OCI-LY7 (cell line): ENCODE data around the gene FAM169A. TPM values are rescaled to one million over a fixed set of nuclear protein-coding genes. Genes with fewer than 3 reads are reported as not detected.
A peak's percentile ranks its signal among the peaks of the same experiment; 100 is the strongest.

ENCODE experiments used
- BruUV-seq: library from RNA; stranded (reverse); fragments of 400-500 nt; replicated peaks from 2 replicates; lab custom pipeline; 2021; lab: Mats Ljungman, UMichigan
- CTCF ChIA-PET: fragments of 300-600 bp; sonication (Branson Sonifier 250); formaldehyde crosslinking; loops from one replicate; lab custom pipeline; 2022; ENCODE audit warnings: antibody characterized with exemption; ENCODE audit not compliant: unreplicated experiment; lab: Charles Lee
- POLR2A ChIA-PET: fragments of 300-600 bp; sonication (Branson Sonifier 250); formaldehyde crosslinking; loops from one replicate; lab custom pipeline; 2022; ENCODE audit warnings: antibody characterized with exemption; lab: Charles Lee
- DNase-seq: peaks from one replicate; pipeline ENCODE4 v3.0.0-alpha.2; 2015; ENCODE audit warnings: low spot score
- H2AFZ ChIP-seq: fragments of 200-600 bp; sonication (generic), shearing (Covaris generic); 2 replicates; pipeline ENCODE4 v1.6.1; 2014; ENCODE audit warnings: mild to moderate bottlenecking, antibody characterized with exemption, low read length, moderate library complexity
- H3K27ac ChIP-seq: fragments of 200-600 bp; sonication (generic); 2 replicates; pipeline ENCODE4 v1.5.1; 2014; ENCODE audit warnings: mixed run types, low read depth, mild to moderate bottlenecking, moderate library complexity, low read length, inconsistent platforms; ENCODE audit not compliant: poor library complexity, severe bottlenecking
- H3K36me3 ChIP-seq: fragments of 200-600 bp; sonication (generic); 2 replicates; pipeline ENCODE4 v1.6.1; 2014; ENCODE audit warnings: mild to moderate bottlenecking, antibody characterized with exemption, low read length, moderate library complexity, mixed read lengths; ENCODE audit not compliant: insufficient read depth
- H3K4me1 ChIP-seq: fragments of 200-600 bp; sonication (generic); 2 replicates; pipeline ENCODE4 v1.5.1; 2014; ENCODE audit warnings: mild to moderate bottlenecking, low read length; ENCODE audit not compliant: insufficient read depth, poor library complexity, severe bottlenecking
- H3K4me2 ChIP-seq: fragments of 200-600 bp; sonication (generic); 2 replicates; pipeline ENCODE4 v1.6.1; 2014; ENCODE audit warnings: mild to moderate bottlenecking, low read length
- H3K4me3 ChIP-seq: fragments of 200-600 bp; sonication (generic); 2 replicates; pipeline ENCODE4 v1.5.1; 2014; ENCODE audit warnings: mild to moderate bottlenecking, low read depth, low read length; ENCODE audit not compliant: poor library complexity, severe bottlenecking
- H3K79me2 ChIP-seq: fragments of 200-600 bp; sonication (generic); 2 replicates; pipeline ENCODE4 v1.6.1; 2016; ENCODE audit warnings: low read depth, mild to moderate bottlenecking, low read length, moderate library complexity, mixed read lengths; ENCODE audit not compliant: insufficient read depth
- H3K9me2 ChIP-seq: fragments of 200-600 bp; sonication (generic); 2 replicates; pipeline ENCODE4 v1.6.1; 2016; ENCODE audit warnings: mild to moderate bottlenecking, low read length, mixed read lengths; ENCODE audit not compliant: insufficient read depth
- H3K9me3 ChIP-seq: fragments of 200-600 bp; sonication (generic); 2 replicates; pipeline ENCODE4 v1.6.1; 2014; ENCODE audit warnings: mild to moderate bottlenecking, mixed run types, low read length, mixed read lengths
- H4K20me1 ChIP-seq: fragments of 200-600 bp; sonication (generic); 2 replicates; pipeline ENCODE4 v1.6.1; 2014; ENCODE audit warnings: mild to moderate bottlenecking, antibody characterized with exemption, low read length, moderate library complexity, mixed read lengths; ENCODE audit not compliant: insufficient read depth
- CTCF ChIP-seq: fragments of 200-600 bp; sonication (generic); conservative IDR thresholded peaks from 2 replicates; pipeline ENCODE4 v1.5.1; 2014; ENCODE audit warnings: mild to moderate bottlenecking, antibody characterized with exemption, low read length, moderate library complexity, mixed read lengths
- EZH2phosphoT487 ChIP-seq: fragments of 200-600 bp; sonication (generic); IDR thresholded peaks from 2 replicates; pipeline ENCODE4 v1.6.1; 2018; ENCODE audit warnings: low read depth, borderline replicate concordance, mild to moderate bottlenecking, mixed run types, antibody characterized with exemption, low read length, moderate library complexity, mixed read lengths
- intact Hi-C: fragments of 100-400 bp; cut with micrococcal nuclease; formaldehyde crosslinking; loops from one replicate; pipeline ENCODE4 v1.10.0; 2022; ENCODE audit not compliant: unreplicated experiment
- total RNA-seq, 2 experiments: library from RNA; depleted of rRNA in 1 of 2; stranded (reverse); fragments of >200 nt in 1 of 2; shearing (Covaris generic) in 1 of 2; gene quantifications; 2 replicates each; pipeline ENCODE4 v1.2.3, GENCODE V29; 2014 to 2022

FAM169A gene
- total RNA-seq, 2 experiments from 2014 or later = not detected

- H2AFZ ChIP-seq = no peak overlapping the region
- CTCF ChIA-PET = no interaction called here
- no TSS peak for BruUV-seq
Observed at GRCh38 chr5:74853256-74853655, 12.9 kb downstream of the FAM169A start.

GRCh38 chr5:74851684-74852353 is 14.4 kb downstream of the FAM169A start:
- no peak for DNase-seq
- POLR2A ChIA-PET = no interaction called here
- Histone ChIP-seq H2AFZ (0 out of 2 replicates have a peak overlapping the region, but pooled peaks have one; percentile 32), H3K9me2 (no peaks in the 10 kb centered on the region), H3K4me1 (no peaks in the 10 kb centered on the region), H3K27ac (no peak overlapping the region), H3K79me2 (no peaks in the 10 kb centered on the region), H4K20me1 (no peaks in the 10 kb centered on the region), H3K9me3 (no peaks in the 10 kb centered on the region), H3K4me2 (0 out of 2 replicates have a peak overlapping the region, but pooled peaks have one; percentile 14), H3K4me3 (no peak overlapping the region), H3K36me3 (no peaks in the 10 kb centered on the region)
- TF ChIP-seq EZH2phosphoT487 = no peak
- CTCF ChIA-PET = no interaction called here
- intact Hi-C loops = no loop called here
- no TSS peak for BruUV-seq

More at GRCh38 chr5:74853256-74853655, 12.9 kb downstream of the FAM169A start:
- Histone ChIP-seq H3K36me3 (no peaks in the 10 kb centered on the region), H3K4me2 (no peak overlapping the region), H3K4me3 (no peak overlapping the region), H3K9me3 (no peaks in the 10 kb centered on the region), H3K27ac (no peak overlapping the region), H4K20me1 (no peaks in the 10 kb centered on the region), H3K9me2 (no peaks in the 10 kb centered on the region), H3K4me1 (no peaks in the 10 kb centered on the region), H3K79me2 (no peaks in the 10 kb centered on the region)
- POLR2A ChIA-PET = interaction anchor here (0.7 kb wide), 2 partner anchors 37 to 446 kb away, joined by 3 to 4 read pairs; no protein-coding TSS in a partner anchor
- intact Hi-C loops = no loop called here
- DNase-seq = no peak
- TF ChIP-seq EZH2phosphoT487 (no peak), CTCF (no peak)

- Histone ChIP-seq H3K36me3 (no peaks in the 10 kb centered on the region), H3K4me1 (no peaks in the 10 kb centered on the region), H3K27ac (no peak overlapping the region), H3K4me2 (no peak overlapping the region), H3K9me3 (no peaks in the 10 kb centered on the region), H3K79me2 (no peaks in the 10 kb centered on the region), H3K4me3 (no peak overlapping the region), H4K20me1 (no peaks in the 10 kb centered on the region), H2AFZ (no peak overlapping the region), H3K9me2 (no peaks in the 10 kb centered on the region)
- no TSS peak for BruUV-seq
- intact Hi-C loops = no loop called here
- CTCF ChIA-PET = no interaction called here
- DNase-seq = no peak
- POLR2A ChIA-PET = interaction anchor here (0.7 to 1.0 kb wide), 2 partner anchors 27 to 216 kb away, joined by 3 to 4 read pairs; no protein-coding TSS in a partner anchor
- no peak for TF ChIP-seq EZH2phosphoT487
Observed at GRCh38 chr5:74850789-74851425, 15.3 kb downstream of the FAM169A start.
